Stimulated activated CD4-positive, alpha-beta T cell treated with anti-CD3 and anti-CD28 coated beads, Interleukin-4, amount 100 ng/mL, for 24 hours (primary cell): ENCODE measurements around the gene HBA2.
"Not testable (repeated sequence)": the region's sequence is repeated elsewhere in the genome, so short reads cannot be mapped to it uniquely, and the experiment has no call there.

ENCODE experiments used
- DNase-seq: peaks from one replicate; pipeline ENCODE4 v3.0.0-alpha.2; 2020

Gene HBA2

DNA sequence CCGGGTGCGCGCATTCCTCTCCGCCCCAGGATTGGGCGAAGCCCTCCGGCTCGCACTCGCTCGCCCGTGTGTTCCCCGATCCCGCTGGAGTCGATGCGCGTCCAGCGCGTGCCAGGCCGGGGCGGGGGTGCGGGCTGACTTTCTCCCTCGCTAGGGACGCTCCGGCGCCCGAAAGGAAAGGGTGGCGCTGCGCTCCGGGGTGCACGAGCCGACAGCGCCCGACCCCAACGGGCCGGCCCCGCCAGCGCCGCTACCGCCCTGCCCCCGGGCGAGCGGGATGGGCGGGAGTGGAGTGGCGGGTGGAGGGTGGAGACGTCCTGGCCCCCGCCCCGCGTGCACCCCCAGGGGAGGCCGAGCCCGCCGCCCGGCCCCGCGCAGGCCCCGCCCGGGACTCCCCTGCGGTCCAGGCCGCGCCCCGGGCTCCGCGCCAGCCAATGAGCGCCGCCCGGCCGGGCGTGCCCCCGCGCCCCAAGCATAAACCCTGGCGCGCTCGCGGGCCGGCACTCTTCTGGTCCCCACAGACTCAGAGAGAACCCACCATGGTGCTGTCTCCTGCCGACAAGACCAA is at the start of gene HBA2:
TSS of gene HBA2 (plus strand) at position 503 of the 568 bp plus-strand sequence. CDS start at position 540, 37 bp downstream.
- DNase-seq, result not testable (repeated sequence)

GRCh38 chr16:123558-124350 is 48.9 kb upstream of the HBA2 start:
- not testable (repeated sequence) for DNase-seq

DNA sequence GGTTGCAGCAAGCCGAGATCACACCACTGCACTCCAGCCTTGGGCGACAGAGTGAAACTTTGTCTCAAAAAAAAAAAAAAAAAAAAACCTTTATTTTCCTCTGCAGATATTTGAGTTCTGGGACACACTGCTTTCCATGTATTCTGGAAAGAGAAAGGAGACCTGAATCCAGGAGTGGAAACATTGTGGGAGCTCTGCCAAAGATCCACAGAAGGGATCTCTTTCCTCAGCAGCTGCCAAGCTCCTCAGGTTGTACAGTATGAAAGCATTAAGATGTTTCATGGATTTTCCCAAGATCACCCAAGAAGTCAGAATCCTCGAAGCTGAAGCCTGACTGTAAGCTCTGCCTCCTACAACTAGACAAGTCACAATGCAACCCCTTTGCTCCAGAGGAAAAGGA is 47.7 kb upstream of the HBA2 start:
- no peak for DNase-seq

DNA sequence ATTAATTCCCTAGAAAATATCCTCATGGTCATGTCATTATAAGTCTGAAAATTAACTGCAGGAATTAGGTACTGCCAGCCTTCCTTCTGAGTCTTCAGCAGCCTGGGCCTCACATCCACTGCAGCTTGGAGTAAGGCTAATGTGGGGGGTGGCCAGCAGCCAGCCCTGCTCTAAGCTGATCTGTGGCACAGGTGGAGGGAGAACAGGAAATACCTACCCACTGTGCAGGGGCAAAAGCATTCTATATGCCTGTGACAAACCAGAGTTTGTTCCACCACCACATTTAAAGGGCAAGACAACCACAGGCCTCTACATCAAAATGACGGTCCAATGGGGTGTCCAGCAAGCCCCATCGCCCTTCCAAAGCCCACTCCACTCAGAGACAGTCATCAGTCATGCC is 43.6 kb upstream of the HBA2 start:
- no peak for DNase-seq

- no peak for DNase-seq
These were observed 42.0 kb upstream of the HBA2 start for GRCh38 chr16:130533-131173.

GRCh38 chr16:132120-132519 is 40.6 kb upstream of the HBA2 start:
- DNase-seq, result no peak

- DNase-seq, result no peak
These were observed 39.0 kb upstream of the HBA2 start for GRCh38 chr16:133716-134115.

GRCh38 chr16:138049-138417 is 34.6 kb upstream of the HBA2 start:
- DNase-seq, result peak; percentile 20

DNA sequence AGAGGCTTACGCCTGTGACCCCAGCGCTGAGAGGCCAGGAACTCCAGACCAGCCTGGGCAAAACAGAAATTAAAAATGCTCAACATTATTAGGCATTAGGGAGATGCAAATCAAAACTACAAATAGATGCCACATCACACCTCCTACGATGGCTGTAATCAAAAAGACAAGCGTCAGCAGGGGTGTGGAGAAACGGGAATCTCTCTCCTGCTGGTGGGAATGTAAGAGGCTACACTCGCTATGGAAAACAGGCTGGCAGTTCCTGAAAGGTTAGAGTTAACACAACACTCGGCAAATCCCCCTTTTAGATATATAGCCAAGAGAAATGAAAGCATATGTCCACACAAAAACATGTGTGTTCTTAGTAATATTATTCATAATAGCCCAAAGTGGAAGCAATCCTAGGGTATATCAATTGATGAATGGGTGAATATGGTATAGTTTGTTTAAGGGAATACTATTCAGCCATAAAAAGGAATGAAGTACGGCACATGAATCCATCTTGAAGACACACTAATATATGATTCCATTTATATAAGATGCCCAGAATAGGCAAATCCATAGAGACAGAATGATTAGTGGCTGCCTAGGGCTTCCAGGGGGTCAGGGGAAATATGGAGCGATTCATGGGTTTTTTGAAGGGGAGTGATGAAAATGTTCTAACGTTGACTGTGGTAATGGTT is 32.4 kb upstream of the HBA2 start:
- DNase-seq, result no peak

DNA sequence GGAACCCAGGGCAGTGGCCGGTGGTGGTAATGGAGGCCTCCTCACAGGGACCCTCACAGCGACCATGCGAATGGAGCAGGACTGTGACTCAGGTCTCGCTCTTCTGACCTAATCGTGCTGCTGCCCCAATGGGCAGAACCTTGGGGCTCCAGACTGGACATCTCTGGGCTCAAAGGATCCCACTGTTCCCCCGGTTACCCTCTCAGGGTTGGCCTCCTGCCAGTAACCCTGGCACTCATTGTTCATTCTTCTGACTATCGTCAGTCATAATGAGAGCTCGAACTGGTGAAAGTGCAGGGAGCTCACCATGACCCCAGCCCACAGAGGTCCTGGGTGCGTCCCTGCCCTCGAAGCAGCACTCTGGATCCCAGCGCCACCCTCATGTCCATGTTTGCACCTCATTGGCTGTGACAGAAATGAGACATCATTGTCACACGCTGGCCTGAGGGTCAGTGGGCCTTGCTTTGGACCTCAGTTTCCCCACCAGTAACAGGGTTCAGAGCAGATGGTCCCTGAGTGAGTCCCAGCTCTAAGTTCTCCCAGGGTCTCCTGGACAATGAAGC is 30.2 kb upstream of the HBA2 start:
- DNase-seq, result no peak

- no peak for DNase-seq
These were observed 29.6 kb upstream of the HBA2 start for GRCh38 chr16:143047-143446.

GRCh38 chr16:143456-143855 is 29.2 kb upstream of the HBA2 start:
- no peak for DNase-seq

GRCh38 chr16:144797-145252 is 27.9 kb upstream of the HBA2 start:
- DNase-seq, result no peak

DNA sequence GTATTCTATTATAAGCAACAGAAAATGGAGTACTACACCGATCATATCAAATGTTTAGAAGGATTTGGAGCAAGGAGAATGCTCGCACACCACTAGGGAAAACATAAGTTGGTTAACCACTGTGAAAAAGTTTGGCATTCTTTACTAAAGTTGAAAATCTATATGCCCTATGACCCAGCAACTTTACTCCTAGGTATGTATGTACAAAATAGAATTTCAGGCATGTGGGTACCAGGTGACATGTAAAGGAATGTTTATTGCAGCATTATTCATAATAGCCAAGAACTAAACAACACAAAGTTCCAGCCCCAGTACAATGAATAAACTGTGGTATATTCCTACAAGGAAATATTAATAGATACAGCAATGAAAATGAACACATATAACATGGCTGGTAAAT is 26.0 kb upstream of the HBA2 start:
- DNase-seq, result no peak

DNA sequence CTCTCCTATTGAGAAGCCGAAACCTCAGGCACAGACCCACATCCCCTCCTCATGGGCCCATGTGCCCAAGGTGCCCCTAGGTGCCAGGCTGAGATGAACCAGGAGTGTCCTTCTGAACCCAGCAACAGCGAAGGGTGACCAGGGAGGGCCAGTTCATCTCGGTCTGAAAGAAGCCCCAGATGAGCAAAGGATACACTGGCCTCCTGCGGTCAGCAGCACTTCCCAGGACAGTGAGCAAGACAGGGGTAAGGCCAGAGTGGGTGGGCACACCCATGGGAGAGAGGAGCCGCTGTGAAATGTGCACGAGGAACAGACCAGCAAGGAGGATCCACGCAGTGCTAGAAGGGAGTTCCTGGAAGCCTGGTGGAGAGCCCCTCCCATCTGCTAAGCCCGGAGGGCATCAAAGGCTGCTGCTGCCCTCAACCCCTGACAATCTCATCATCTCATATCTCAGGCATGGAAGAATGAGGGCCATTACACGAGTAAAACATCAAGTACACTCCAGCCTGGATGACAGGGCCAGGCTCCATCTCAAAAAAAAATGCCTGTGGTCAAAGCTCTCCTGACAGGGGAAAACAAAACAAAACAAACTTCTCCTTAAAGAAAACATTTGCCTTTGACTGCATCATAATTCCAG is 23.5 kb upstream of the HBA2 start:
- DNase-seq, result no peak

DNA sequence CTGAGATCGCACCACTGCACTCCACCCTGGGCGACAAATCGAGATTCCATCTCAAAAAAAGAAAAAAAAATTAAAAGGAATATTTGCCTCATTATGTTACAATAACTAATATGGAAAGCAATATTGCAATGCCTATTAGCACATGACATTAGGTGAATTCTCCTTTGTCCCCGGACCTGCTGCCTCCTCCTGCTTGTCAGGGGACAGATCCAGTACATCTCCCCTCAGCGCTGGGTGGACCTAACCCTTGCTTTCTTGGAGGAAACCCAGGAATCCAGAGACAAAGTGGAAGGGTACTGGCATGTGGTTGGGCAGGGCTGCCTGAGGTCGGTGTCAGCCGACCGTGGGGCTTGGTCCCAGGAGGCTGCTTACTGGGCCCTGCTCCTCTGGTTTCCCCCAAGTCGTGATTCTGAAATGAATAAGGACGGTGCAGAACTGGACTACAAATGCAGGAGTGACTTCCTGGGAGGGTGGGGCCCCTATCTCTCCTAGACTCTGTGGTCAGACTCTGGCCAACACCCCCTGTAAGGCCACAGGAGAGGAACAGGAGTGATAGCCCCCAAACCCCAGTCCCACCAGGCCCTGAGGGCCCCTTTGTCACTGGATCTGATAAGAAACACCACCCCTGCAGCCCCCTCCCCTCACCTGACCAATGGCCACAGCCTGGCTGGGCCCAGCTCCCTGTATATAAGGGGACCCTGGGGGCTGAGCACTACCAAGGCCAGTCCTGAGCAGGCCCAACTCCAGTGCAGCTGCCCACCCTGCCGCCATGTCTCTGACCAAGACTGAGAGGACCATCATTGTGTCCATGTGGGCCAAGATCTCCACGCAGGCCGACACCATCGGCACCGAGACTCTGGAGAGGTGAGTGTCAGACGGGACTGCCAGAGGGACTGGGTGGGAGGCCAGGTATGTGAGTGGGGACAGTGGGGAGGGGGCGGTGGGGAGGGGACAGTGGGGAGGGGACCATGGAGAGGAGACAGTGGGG is 20.2 kb upstream of the HBA2 start, which contains the start of gene HBZ:
TSS of gene HBZ (plus strand) at position 504 of the 988 bp plus-strand sequence. CDS start at position 770, 266 bp downstream.
- DNase-seq, result no peak

- DNase-seq, result not testable (repeated sequence)
These were observed 19.6 kb upstream of the HBA2 start for GRCh38 chr16:153129-153521.

DNA sequence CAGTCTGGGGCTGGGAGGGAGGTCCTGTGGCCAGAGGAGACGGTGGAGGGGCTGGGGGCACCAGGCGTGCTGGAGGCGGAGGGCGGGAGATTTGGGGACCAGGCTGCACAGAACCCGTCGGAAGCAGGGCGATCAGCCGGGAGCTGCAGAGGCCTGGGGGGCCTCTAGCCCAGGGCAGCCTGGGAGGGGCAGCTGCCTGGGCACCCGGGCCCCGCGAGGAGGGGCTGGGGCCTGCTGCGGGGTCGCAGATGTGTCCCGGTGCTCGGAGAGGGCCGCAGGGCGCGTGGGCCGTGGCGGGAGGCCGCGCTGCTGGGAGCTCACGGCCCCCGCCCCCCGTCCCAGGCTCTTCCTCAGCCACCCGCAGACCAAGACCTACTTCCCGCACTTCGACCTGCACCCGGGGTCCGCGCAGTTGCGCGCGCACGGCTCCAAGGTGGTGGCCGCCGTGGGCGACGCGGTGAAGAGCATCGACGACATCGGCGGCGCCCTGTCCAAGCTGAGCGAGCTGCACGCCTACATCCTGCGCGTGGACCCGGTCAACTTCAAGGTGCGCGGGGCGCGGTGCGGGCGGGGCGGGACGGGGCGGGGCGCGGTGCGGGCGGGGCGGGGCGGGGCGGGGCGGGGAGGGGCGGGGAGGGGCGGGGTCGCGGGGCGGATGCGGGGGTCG is 19.0 kb upstream of the HBA2 start:
- DNase-seq, result not testable (repeated sequence)

GRCh38 chr16:154217-155030 is 18.3 kb upstream of the HBA2 start:
- no peak for DNase-seq

GRCh38 chr16:155031-155398 is 17.7 kb upstream of the HBA2 start:
- no peak for DNase-seq
